ENCODE data around the gene STON2. TPM values are rescaled to one million over a fixed set of nuclear protein-coding genes. Genes with fewer than 3 reads are reported as not detected.

Gene STON2
- total RNA-seq, 2 experiments from 2014 or later: not detected

DNA sequence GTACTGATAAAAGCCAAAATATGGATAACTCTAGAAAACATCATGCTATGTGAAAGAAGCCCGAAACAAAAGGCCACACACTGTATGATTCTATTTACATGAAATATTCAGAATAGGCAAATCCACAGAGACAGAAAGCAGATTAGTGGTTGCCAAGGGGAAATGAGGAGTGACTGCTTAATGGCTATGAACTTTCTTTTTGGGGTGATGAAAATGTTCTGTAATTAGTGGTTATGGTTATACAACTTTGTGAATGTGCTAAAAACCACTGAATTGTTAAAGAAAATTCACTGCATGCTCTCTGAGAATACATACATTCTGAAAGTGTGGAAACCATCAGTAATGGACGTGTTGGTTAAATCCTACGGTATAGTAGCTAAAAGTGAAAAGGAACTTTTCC lies 39.9 kb upstream of the STON2 start:
- POLR2A ChIA-PET: no interaction called here
- no peaks in the 10 kb centered on the region for H3K36me3 Mint-ChIP-seq (ENCODE audit: low read depth)
- CTCF ChIA-PET: no interaction called here
- TF ChIP-seq, protein P1, sequence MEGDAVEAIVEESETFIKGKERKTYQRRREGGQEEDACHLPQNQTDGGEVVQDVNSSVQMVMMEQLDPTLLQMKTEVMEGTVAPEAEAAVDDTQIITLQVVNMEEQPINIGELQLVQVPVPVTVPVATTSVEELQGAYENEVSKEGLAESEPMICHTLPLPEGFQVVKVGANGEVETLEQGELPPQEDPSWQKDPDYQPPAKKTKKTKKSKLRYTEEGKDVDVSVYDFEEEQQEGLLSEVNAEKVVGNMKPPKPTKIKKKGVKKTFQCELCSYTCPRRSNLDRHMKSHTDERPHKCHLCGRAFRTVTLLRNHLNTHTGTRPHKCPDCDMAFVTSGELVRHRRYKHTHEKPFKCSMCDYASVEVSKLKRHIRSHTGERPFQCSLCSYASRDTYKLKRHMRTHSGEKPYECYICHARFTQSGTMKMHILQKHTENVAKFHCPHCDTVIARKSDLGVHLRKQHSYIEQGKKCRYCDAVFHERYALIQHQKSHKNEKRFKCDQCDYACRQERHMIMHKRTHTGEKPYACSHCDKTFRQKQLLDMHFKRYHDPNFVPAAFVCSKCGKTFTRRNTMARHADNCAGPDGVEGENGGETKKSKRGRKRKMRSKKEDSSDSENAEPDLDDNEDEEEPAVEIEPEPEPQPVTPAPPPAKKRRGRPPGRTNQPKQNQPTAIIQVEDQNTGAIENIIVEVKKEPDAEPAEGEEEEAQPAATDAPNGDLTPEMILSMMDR (IDR thresholded peaks at IDR 0.05): no peak
- Histone ChIP-seq H3K4me3 (ENCODE audit: low read length) (no peak overlapping the region), H3K27ac (ENCODE audit: low read depth in 1 of 2, low read length in 2 of 2) (no peak overlapping the region), H3K9me3 (ENCODE audit: control insufficient read depth in 1 of 2, insufficient read depth in 1 of 2, low read length in 2 of 2) (peaks cover 0 to 7% of the 10 kb centered on the region in 2 experiments), H3K27me3 (ENCODE audit: control insufficient read depth in 1 of 2, insufficient read depth in 2 of 2, low read length in 2 of 2) (peaks cover 39 to 50% of the 10 kb centered on the region in 2 experiments), H3K4me1 (ENCODE audit: insufficient read depth, low read length) (peaks cover 14% of the 10 kb centered on the region), H3K36me3 (ENCODE audit: insufficient read depth, low read length) (no peaks in the 10 kb centered on the region)
- no peak for ATAC-seq (ENCODE audit: poor library complexity)
- H3K4me1 Mint-ChIP-seq (ENCODE audit: low read depth): peaks cover 15% of the 10 kb centered on the region
- peaks cover 73% of the 10 kb centered on the region for H3K27me3 Mint-ChIP-seq
- H3K9me3 Mint-ChIP-seq: no peaks in the 10 kb centered on the region
- DNase-seq: no peak
- no peak overlapping the region for H3K4me3 Mint-ChIP-seq
- intact Hi-C loops (cut with DNase I, micrococcal nuclease): no loop called here
- no peak overlapping the region for H3K27ac Mint-ChIP-seq

DNA sequence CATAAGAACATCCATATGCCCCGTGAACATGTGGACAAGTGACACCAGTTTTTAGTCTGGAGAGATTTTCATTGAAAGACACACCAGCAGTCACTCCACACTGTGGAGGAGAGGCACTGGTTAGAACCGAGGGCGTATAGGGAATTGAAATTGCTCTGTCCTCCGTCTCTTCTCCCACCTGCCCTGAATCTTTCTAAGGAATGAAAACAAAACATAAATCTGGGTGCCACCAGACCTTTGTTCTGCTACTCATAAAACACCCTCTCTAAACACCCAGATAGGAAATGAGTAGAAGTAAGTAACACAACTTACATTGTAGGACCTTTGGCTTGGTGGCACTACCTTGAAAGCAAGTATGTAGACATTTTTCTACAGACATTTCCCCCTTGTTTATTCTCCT lies 37.1 kb upstream of the STON2 start:
- TF ChIP-seq, protein P1 (IDR thresholded peaks at IDR 0.05): no peak
- Mint-ChIP-seq H3K36me3 (ENCODE audit: low read depth) (no peaks in the 10 kb centered on the region), H3K27me3 (peaks cover 82% of the 10 kb centered on the region), H3K27ac (no peak overlapping the region), H3K4me3 (peak overlapping the region; percentile 92), H3K9me3 (no peaks in the 10 kb centered on the region), H3K4me1 (ENCODE audit: low read depth) (peaks cover 15% of the 10 kb centered on the region)
- Histone ChIP-seq H3K36me3 (ENCODE audit: insufficient read depth, low read length) (no peaks in the 10 kb centered on the region), H3K9me3 (ENCODE audit: control insufficient read depth in 1 of 2, insufficient read depth in 1 of 2, low read length in 2 of 2) (peaks cover 0 to 7% of the 10 kb centered on the region in 2 experiments), H3K4me1 (ENCODE audit: insufficient read depth, low read length) (peaks cover 14% of the 10 kb centered on the region), H3K27me3 (ENCODE audit: control insufficient read depth in 1 of 2, insufficient read depth in 2 of 2, low read length in 2 of 2) (peaks cover 59 to 66% of the 10 kb centered on the region in 2 experiments), H3K4me3 (ENCODE audit: low read length) (no peak overlapping the region), H3K27ac (ENCODE audit: low read depth in 1 of 2, low read length in 2 of 2) (no peak overlapping the region)
- intact Hi-C loops (cut with DNase I, micrococcal nuclease): no loop called here
- ATAC-seq (ENCODE audit: poor library complexity) (no peak), DNase-seq (no peak)
- ChIA-PET POLR2A (no interaction called here), CTCF (no interaction called here)

DNA sequence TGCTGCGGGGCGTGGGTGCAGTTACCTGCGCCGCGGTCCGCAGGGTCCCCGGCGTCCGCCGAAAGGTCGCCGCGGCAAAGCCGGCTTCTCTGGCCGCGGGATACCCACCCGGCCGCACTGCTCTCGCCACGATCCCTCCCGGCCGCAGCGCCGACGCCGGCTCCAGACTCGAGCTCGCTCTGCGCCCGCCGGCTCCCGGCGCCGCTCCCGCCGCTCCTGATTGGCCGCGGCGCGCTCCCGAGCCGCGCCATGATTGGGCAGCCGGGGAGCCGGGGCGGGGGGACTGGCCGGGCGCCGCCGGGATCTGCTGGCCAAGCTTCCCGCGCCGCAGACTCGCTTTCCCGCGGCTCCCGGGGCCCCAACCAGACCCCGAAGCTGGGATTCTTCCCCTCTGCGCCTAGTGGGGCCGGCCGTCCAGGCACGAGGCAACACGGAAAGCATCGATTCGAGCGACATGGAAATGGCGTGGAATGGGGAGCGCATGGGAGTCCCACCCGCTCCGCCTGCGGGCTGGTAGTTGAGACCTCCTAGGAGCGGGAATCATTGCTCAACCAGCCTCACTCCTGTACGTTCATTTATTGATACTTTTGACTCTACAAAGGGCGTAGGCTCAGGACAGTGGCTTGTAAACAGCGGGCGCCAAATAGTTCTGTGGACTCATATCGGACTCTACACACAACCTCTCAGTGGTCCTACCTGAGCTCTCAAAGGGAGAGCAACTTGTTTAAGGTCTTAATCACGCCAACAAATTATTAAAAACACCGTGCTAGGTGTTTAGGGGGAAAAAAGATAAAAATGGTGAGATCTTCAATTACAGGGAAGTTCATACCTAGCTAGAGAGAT lies 36.4 kb upstream of the STON2 start:
- Histone ChIP-seq H3K36me3 (ENCODE audit: insufficient read depth, low read length) (no peaks in the 10 kb centered on the region), H3K4me3 (ENCODE audit: low read length) (peak overlapping the region; percentile 47), H3K9me3 (ENCODE audit: control insufficient read depth in 1 of 2, insufficient read depth in 1 of 2, low read length in 2 of 2) (peaks cover 0 to 7% of the 10 kb centered on the region in 2 experiments), H3K27me3 (ENCODE audit: control insufficient read depth in 1 of 2, insufficient read depth in 2 of 2, low read length in 2 of 2) (peaks cover 65% of the 10 kb centered on the region in 2 experiments), H3K27ac (ENCODE audit: low read depth in 1 of 2, low read length in 2 of 2) (no peak overlapping the region), H3K4me1 (ENCODE audit: insufficient read depth, low read length) (peaks cover 14% of the 10 kb centered on the region)
- TF ChIP-seq, protein P1 (IDR thresholded peaks at IDR 0.05): no peak
- Mint-ChIP-seq H3K27me3 (peaks cover 82% of the 10 kb centered on the region), H3K9me3 (no peaks in the 10 kb centered on the region), H3K4me1 (ENCODE audit: low read depth) (peaks cover 15% of the 10 kb centered on the region), H3K36me3 (ENCODE audit: low read depth) (no peaks in the 10 kb centered on the region), H3K4me3 (peak overlapping the region; percentile 92), H3K27ac (no peak overlapping the region)
- intact Hi-C loops (cut with DNase I, micrococcal nuclease): no loop called here
- ChIA-PET POLR2A (no interaction called here), CTCF (no interaction called here)
- DNase-seq (peak in 9 of 14 experiments; percentile 5 to 59 (median 31)), ATAC-seq (ENCODE audit: poor library complexity) (peak; percentile 73)
